ENCODE measurements around the gene APCDD1L.

DNA sequence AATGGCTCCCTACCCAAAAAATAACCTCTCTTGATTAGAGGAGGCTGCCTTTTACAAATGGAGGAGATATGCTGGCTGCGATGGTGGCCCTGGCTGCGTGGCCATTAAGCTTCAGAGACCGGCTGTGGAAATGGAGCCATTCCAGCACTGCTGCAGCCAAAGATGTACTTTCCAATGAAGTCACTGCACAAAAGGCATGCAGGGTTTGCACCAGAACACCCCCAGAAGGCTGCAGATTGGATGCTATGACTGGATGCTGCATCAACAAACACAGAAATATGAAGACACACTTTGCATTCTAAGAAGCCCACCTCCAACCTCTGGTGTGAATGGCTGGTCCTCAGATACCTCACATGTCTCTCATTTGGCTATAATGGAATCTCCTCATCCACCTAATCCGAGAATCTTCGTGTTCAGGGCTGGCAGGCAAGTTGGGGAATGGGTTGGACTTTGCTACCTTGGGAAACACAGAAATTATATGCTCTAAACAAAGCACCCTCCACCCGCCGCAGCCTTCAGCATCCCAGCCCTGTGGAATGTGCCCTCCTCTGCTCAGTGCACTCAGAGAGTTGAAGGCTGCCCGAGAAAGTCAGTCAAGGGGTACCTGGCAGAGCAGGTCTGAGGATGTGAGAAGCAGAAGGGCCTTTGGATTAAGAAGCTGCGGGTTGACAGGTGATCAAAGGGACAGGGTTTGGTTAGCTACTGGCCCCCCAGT is 35.3 kb downstream of the APCDD1L start:
- TF ChIP-seq, protein P1, sequence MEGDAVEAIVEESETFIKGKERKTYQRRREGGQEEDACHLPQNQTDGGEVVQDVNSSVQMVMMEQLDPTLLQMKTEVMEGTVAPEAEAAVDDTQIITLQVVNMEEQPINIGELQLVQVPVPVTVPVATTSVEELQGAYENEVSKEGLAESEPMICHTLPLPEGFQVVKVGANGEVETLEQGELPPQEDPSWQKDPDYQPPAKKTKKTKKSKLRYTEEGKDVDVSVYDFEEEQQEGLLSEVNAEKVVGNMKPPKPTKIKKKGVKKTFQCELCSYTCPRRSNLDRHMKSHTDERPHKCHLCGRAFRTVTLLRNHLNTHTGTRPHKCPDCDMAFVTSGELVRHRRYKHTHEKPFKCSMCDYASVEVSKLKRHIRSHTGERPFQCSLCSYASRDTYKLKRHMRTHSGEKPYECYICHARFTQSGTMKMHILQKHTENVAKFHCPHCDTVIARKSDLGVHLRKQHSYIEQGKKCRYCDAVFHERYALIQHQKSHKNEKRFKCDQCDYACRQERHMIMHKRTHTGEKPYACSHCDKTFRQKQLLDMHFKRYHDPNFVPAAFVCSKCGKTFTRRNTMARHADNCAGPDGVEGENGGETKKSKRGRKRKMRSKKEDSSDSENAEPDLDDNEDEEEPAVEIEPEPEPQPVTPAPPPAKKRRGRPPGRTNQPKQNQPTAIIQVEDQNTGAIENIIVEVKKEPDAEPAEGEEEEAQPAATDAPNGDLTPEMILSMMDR (IDR thresholded peaks at IDR 0.05; ENCODE audit: insufficient read depth, low read length, poor library complexity, severe bottlenecking) = no peak
- TF ChIP-seq EZH2phosphoT487 (conservative IDR thresholded peaks at IDR 0.05; ENCODE audit: low read length) = no peak
